Measurements from ENCODE around the gene TSPAN10. TPM values are rescaled to one million over a fixed set of nuclear protein-coding genes. Genes with fewer than 3 reads are reported as not detected.

The TSPAN10 gene
- total and polyA plus RNA-seq, 2 experiments from 2014 or later: 2.6 to 4.7 TPM

DNA sequence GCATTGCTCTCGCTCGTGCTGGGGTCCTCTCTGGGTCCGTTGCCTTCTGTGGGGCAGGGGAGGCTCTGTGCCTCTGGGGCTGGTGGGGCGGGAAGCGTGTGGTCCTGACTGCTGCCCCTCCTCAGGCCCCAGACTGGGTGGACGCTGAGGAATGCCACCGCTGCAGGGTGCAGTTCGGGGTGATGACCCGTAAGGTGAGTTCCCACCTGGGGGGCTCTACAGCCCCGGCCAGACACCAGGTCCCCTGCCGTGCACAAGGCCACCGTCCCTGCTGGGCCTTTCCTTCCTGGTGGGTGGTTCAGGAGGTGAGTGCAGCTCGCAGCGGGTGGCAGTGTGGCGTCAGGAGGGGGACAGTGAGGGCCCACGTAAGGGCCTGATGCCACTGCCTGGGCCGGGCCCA lies 53.6 kb downstream of the TSPAN10 start:
- TF ChIP-seq EZH2 (IDR thresholded peaks at IDR 0.05; ENCODE audit: insufficient read depth, poor library complexity, severe bottlenecking): no peak
- no peak for TF ChIP-seq EZH2phosphoT487 (IDR thresholded peaks at IDR 0.05; ENCODE audit: insufficient read depth, low read depth)
- 90 to 93% methylated on average over 12 to 17 of the region's 17 CpGs for WGBS, 2 experiments (ENCODE audit: low coverage in 1 of 2, low lambda C conversion rate in 2 of 2, missing lambda C conversion rate in 2 of 2)
- H3K79me2 ChIP-seq (ENCODE audit: insufficient read depth): peaks cover 99% of the 10 kb centered on the region
- H3K4me3 ChIP-seq: no peak overlapping the region
- no peak overlapping the region for H3K9ac ChIP-seq
- H3K4me2 ChIP-seq (ENCODE audit: unreplicated experiment): no peak overlapping the region
- no peaks in the 10 kb centered on the region for H3K9me2 ChIP-seq (ENCODE audit: insufficient read depth)
- H3K4me1 ChIP-seq (ENCODE audit: insufficient read depth): peaks cover 5% of the 10 kb centered on the region
- no peaks in the 10 kb centered on the region for H3K9me3 ChIP-seq (ENCODE audit: low read depth)
- no peaks in the 10 kb centered on the region for H3F3A ChIP-seq (ENCODE audit: insufficient read depth)
- in situ Hi-C loops (cut with MboI): no loop called here
- H3K27me3 ChIP-seq (replicated peaks; ENCODE audit: insufficient read depth): no peaks in the 10 kb centered on the region
- peaks cover 4% of the 10 kb centered on the region; the same call in 1 of the 2 replicates for H4K20me1 ChIP-seq (ENCODE audit: insufficient read depth)
- H2AFZ ChIP-seq: no peak overlapping the region
- DNase-seq: no peak
- H3K27ac ChIP-seq: no peak overlapping the region
- H3K36me3 ChIP-seq (ENCODE audit: low read depth): peaks cover 37% of the 10 kb centered on the region

DNA sequence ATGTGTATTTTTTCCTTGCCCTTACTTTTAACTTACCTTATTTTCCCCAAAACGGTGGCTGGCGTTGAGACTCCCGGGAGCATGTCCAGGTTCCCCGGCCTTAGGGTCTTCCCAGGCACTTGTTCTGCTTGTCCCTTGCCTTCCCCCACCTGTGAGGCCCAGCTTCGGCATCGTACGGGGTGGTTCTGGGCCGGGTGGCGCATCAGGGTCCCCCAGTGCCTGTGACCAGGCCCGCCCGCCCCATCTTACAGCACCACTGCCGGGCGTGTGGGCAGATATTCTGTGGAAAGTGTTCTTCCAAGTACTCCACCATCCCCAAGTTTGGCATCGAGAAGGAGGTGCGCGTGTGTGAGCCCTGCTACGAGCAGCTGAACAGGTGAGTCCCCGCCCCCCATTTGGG lies 54.2 kb downstream of the TSPAN10 start:
- Histone ChIP-seq H3K9me3 (ENCODE audit: low read depth) (no peaks in the 10 kb centered on the region), H3F3A (ENCODE audit: insufficient read depth) (no peaks in the 10 kb centered on the region), H3K79me2 (ENCODE audit: insufficient read depth) (peaks cover 96% of the 10 kb centered on the region), H3K27me3 (replicated peaks; ENCODE audit: insufficient read depth) (no peaks in the 10 kb centered on the region), H3K9me2 (ENCODE audit: insufficient read depth) (no peaks in the 10 kb centered on the region), H4K20me1 (ENCODE audit: insufficient read depth) (no peaks in the 10 kb centered on the region), H3K4me3 (no peak overlapping the region), H3K36me3 (ENCODE audit: low read depth) (peaks cover 30% of the 10 kb centered on the region), H3K27ac (no peak overlapping the region), H2AFZ (no peak overlapping the region), H3K9ac (no peak overlapping the region), H3K4me2 (ENCODE audit: unreplicated experiment) (no peak overlapping the region), H3K4me1 (ENCODE audit: insufficient read depth) (no peaks in the 10 kb centered on the region)
- WGBS, 2 experiments (ENCODE audit: low coverage in 1 of 2, low lambda C conversion rate in 2 of 2, missing lambda C conversion rate in 2 of 2): 93 to 95% methylated on average over 13 to 17 of the region's 18 CpGs
- in situ Hi-C loops (cut with MboI): no loop called here
- DNase-seq: no peak
- TF ChIP-seq EZH2phosphoT487 (IDR thresholded peaks at IDR 0.05; ENCODE audit: insufficient read depth, low read depth) (no peak), EZH2 (IDR thresholded peaks at IDR 0.05; ENCODE audit: insufficient read depth, poor library complexity, severe bottlenecking) (no peak)

GRCh38 chr17:81691608-81692007 lies 54.6 kb downstream of the TSPAN10 start:
- H3K27me3 ChIP-seq (replicated peaks; ENCODE audit: insufficient read depth): no peaks in the 10 kb centered on the region
- no peak overlapping the region for H3K4me3 ChIP-seq
- H3K36me3 ChIP-seq (ENCODE audit: low read depth): peaks cover 26% of the 10 kb centered on the region; the same call in 1 of the 2 replicates
- H3K9ac ChIP-seq: no peak overlapping the region
- DNase-seq: no peak
- in situ Hi-C loops (cut with MboI): no loop called here
- no peaks in the 10 kb centered on the region for H3K9me3 ChIP-seq (ENCODE audit: low read depth)
- H3K4me1 ChIP-seq (ENCODE audit: insufficient read depth): no peaks in the 10 kb centered on the region
- no peaks in the 10 kb centered on the region for H4K20me1 ChIP-seq (ENCODE audit: insufficient read depth)
- no peaks in the 10 kb centered on the region for H3F3A ChIP-seq (ENCODE audit: insufficient read depth)
- TF ChIP-seq EZH2phosphoT487 (IDR thresholded peaks at IDR 0.05; ENCODE audit: insufficient read depth, low read depth): no peak
- TF ChIP-seq EZH2 (IDR thresholded peaks at IDR 0.05; ENCODE audit: insufficient read depth, poor library complexity, severe bottlenecking): no peak
- no peak overlapping the region for H2AFZ ChIP-seq
- H3K79me2 ChIP-seq (ENCODE audit: insufficient read depth): peaks cover 96% of the 10 kb centered on the region
- H3K4me2 ChIP-seq (ENCODE audit: unreplicated experiment): no peak overlapping the region
- H3K9me2 ChIP-seq (ENCODE audit: insufficient read depth): no peaks in the 10 kb centered on the region
- 95 to 97% methylated on average over 20 of the region's 20 CpGs for WGBS, 2 experiments (ENCODE audit: low coverage in 1 of 2, low lambda C conversion rate in 2 of 2, missing lambda C conversion rate in 2 of 2)
- H3K27ac ChIP-seq: no peak overlapping the region

- Histone ChIP-seq H3K79me2 (ENCODE audit: insufficient read depth) (peaks cover 96% of the 10 kb centered on the region), H3K9me3 (ENCODE audit: low read depth) (no peaks in the 10 kb centered on the region), H3K9me2 (ENCODE audit: insufficient read depth) (no peaks in the 10 kb centered on the region), H3K4me1 (ENCODE audit: insufficient read depth) (no peaks in the 10 kb centered on the region), H3K27ac (no peak overlapping the region), H2AFZ (no peak overlapping the region), H3K4me3 (no peak overlapping the region), H3F3A (ENCODE audit: insufficient read depth) (0 out of 2 replicates have a peak, but pooled peaks cover 5% of the 10 kb centered on the region), H3K36me3 (ENCODE audit: low read depth) (peaks cover 23% of the 10 kb centered on the region; the same call in 1 of the 2 replicates), H3K9ac (no peak overlapping the region), H3K27me3 (replicated peaks; ENCODE audit: insufficient read depth) (no peaks in the 10 kb centered on the region), H4K20me1 (ENCODE audit: insufficient read depth) (no peaks in the 10 kb centered on the region), H3K4me2 (ENCODE audit: unreplicated experiment) (no peak overlapping the region)
- no peak for DNase-seq
- no peak for TF ChIP-seq EZH2 (IDR thresholded peaks at IDR 0.05; ENCODE audit: insufficient read depth, poor library complexity, severe bottlenecking)
- TF ChIP-seq EZH2phosphoT487 (IDR thresholded peaks at IDR 0.05; ENCODE audit: insufficient read depth, low read depth): no peak
- in situ Hi-C loops (cut with MboI): no loop called here
- WGBS, 2 experiments (ENCODE audit: low coverage in 1 of 2, low lambda C conversion rate in 2 of 2, missing lambda C conversion rate in 2 of 2): 82 to 85% methylated on average over 17 to 35 of the region's 35 CpGs
These were observed 56.7 kb downstream of the TSPAN10 start for GRCh38 chr17:81693509-81694210.

Measured in GM23248 (cell line).